Skeletal muscle tissue (tissue), 2 donors: Measurements from ENCODE around the gene KCNMA1. TPM values are rescaled to one million over a fixed set of nuclear protein-coding genes. Genes with fewer than 3 reads are reported as not detected.

Experiments
- small RNA-seq: library from RNA; depleted of rRNA; stranded (forward); fragments of <200 nt; gene quantifications from one replicate; pipeline ENCODE3, GENCODE V24; 2014
- total RNA-seq: library from RNA; depleted of rRNA; stranded (reverse); fragments of >200 nt; gene quantifications from one replicate; pipeline ENCODE4 v1.2.3, GENCODE V29; 2014

Gene KCNMA1
- total RNA-seq, 1 donor from 2014 or later, result 18.8 TPM

Small RNA genes lying within 50 kb of the gene (small RNA-seq; reads per million reads assigned to genes)
- not detected for gene ATP5MC1P8
- gene COX6CP15, result not detected
- not detected for gene RF00322
- gene RNA5SP321, result not detected
